T-cell (primary cell): ENCODE results near the gene DUSP10. TPM values are rescaled to one million over a fixed set of nuclear protein-coding genes. Genes with fewer than 3 reads are reported as not detected.

Experiments used
- ATAC-seq, 4 experiments: fragments of 200-7000 bp in 3 of 4; fragments of 150-1000 bp in 1 of 4; cut with Tn5 transposase; replicated peaks in 1 of 4; 1 replicate in 3 of 4; 2 replicates in 1 of 4; pipeline ENCODE4 v1.10.0; 2021; ENCODE audit warnings: moderate library complexity in 3 of 4, mild to moderate bottlenecking in 2 of 4, moderate number of reproducible peaks in 1 of 4
- CTCF ChIA-PET, 2 donors: fragments of 300-600 bp; sonication (Branson Sonifier 250); formaldehyde crosslinking; loops; one replicate each; lab custom pipeline; 2022; ENCODE audit warnings: antibody characterized with exemption in 2 of 2; lab: Charles Lee
- POLR2A ChIA-PET, 2 donors: fragments of 300-600 bp; sonication (Branson Sonifier 250); formaldehyde crosslinking; loops; one replicate each; lab custom pipeline; 2022; ENCODE audit warnings: antibody characterized with exemption in 2 of 2; lab: Charles Lee
- DNase-seq, 35 experiments: peaks; one replicate each; pipeline versions ENCODE4 v3.0.0 to v3.0.0-alpha.2; 2013 to 2023
- H3K27ac ChIP-seq: one replicate; pipeline ENCODE4 v1.5.1; 2013; ENCODE audit warnings: low read length
- H3K27me3 ChIP-seq, 2 experiments: replicated peaks in 1 of 2; 1 replicate in 1 of 2; 2 replicates in 1 of 2; pipeline versions ENCODE4 v1.6.1 to v1.7.0; 2013; ENCODE audit warnings: low read length in 1 of 2, mixed read lengths in 1 of 2; ENCODE audit not compliant: control insufficient read depth in 2 of 2, insufficient read depth in 2 of 2; ENCODE audit errors: extremely low read depth in 1 of 2
- H3K36me3 ChIP-seq, 2 donors: 1 replicate in 1 of 2; 2 replicates in 1 of 2; pipeline versions ENCODE4 v1.6.1 to v1.7.0; 2013; ENCODE audit warnings: low read length in 1 of 2; ENCODE audit not compliant: control insufficient read depth in 2 of 2, insufficient read depth in 1 of 2; ENCODE audit errors: extremely low read depth in 1 of 2
- H3K4me1 ChIP-seq, 2 experiments: 1 replicate in 1 of 2; 2 replicates in 1 of 2; pipeline versions ENCODE4 v1.6.1 to v1.7.0; 2013; ENCODE audit warnings: low read length in 2 of 2, mixed read lengths in 1 of 2; ENCODE audit not compliant: insufficient read depth in 2 of 2, control insufficient read depth in 1 of 2; ENCODE audit errors: extremely low read depth in 1 of 2
- H3K4me3 ChIP-seq, 2 donors: 1 replicate in 1 of 2; 2 replicates in 1 of 2; pipeline versions ENCODE4 v1.5.1 to v1.7.0; 2013; ENCODE audit warnings: mild to moderate bottlenecking in 2 of 2, low read length in 1 of 2, moderate library complexity in 1 of 2; ENCODE audit not compliant: control insufficient read depth in 1 of 2; ENCODE audit errors: extremely low read depth in 1 of 2
- H3K9me3 ChIP-seq: 2 replicates; pipeline ENCODE4 v1.7.0; 2013
- H3K27ac Mint-ChIP-seq, 2 donors: one replicate each; pipeline ENCODE4 v1.8.0; 2020 to 2021; ENCODE audit warnings: mild to moderate bottlenecking in 2 of 2, mixed read lengths in 2 of 2
- H3K27me3 Mint-ChIP-seq, 2 donors: one replicate each; pipeline ENCODE4 v1.8.0; 2021 to 2022; ENCODE audit warnings: mixed read lengths in 2 of 2
- H3K36me3 Mint-ChIP-seq: one replicate; pipeline ENCODE4 v1.8.0; 2021; ENCODE audit warnings: mixed read lengths
- H3K4me1 Mint-ChIP-seq, 3 donors: one replicate each; pipeline ENCODE4 v1.8.0; 2020 to 2022; ENCODE audit warnings: mixed read lengths in 3 of 3, mild to moderate bottlenecking in 1 of 3
- H3K4me3 Mint-ChIP-seq, 3 donors: one replicate each; pipeline ENCODE4 v1.8.0; 2020 to 2022; ENCODE audit warnings: mild to moderate bottlenecking in 3 of 3, mixed read lengths in 3 of 3, moderate library complexity in 3 of 3
- H3K9me3 Mint-ChIP-seq, 3 donors: one replicate each; pipeline ENCODE4 v1.8.0; 2020 to 2022; ENCODE audit warnings: mixed read lengths in 3 of 3
- WGBS: methylation state at CpG from one replicate; pipeline ENCODE4 v1.1.5; 2013; ENCODE audit warnings: missing lambda C conversion rate; ENCODE audit not compliant: insufficient coverage; 5-methylcytosine and 5-hydroxymethylcytosine counted together
- total RNA-seq, 35 experiments: library from RNA in 6 of 35; stranded (reverse) in 6 of 35; fragments of 120-200 nt in 1 of 35; gene quantifications; one replicate each; pipeline versions ENCODE4 v1.2.1 to v1.2.4 and lab custom pipeline; 2013 to 2026

DUSP10 gene
- total RNA-seq, 5 donors from 2014 or later (not counting 1 experiment from before 2014, with no cell fraction given): 5.2 to 64.2 (median 6.0) TPM

GRCh38 chr1:221706191-221706590 lies 35.7 kb downstream of the DUSP10 start:
- H3K4me1 Mint-ChIP-seq: peaks cover 26 to 47% (median 45%) of the 10 kb centered on the region in 3 donors
- no peaks in the 10 kb centered on the region for H3K9me3 ChIP-seq
- H3K9me3 Mint-ChIP-seq: no peaks in the 10 kb centered on the region
- H3K27ac ChIP-seq: no peak overlapping the region
- H3K27me3 ChIP-seq: no peaks in the 10 kb centered on the region
- no peaks in the 10 kb centered on the region for H3K27me3 Mint-ChIP-seq
- no peak overlapping the region for H3K4me3 Mint-ChIP-seq
- ChIA-PET CTCF (interaction anchor here in 1 of 2 donors (1.1 kb wide), 1 partner anchor 38 kb away, joined by 4 read pairs; no protein-coding TSS in a partner anchor), POLR2A (interaction anchor here in 1 of 2 donors (0.7 to 1.1 kb wide), 2 partner anchors 18 to 31 kb away, joined by 3 read pairs; no protein-coding TSS in a partner anchor)
- H3K36me3 Mint-ChIP-seq: peaks cover 48% of the 10 kb centered on the region
- no peak overlapping the region for H3K27ac Mint-ChIP-seq
- H3K4me1 ChIP-seq: peaks cover 14 to 23% of the 10 kb centered on the region in 2 experiments
- DNase-seq (no peak), ATAC-seq (no peak)
- WGBS: 100% methylated on average over 3 of the region's 12 CpGs
- peaks cover 5 to 32% of the 10 kb centered on the region in 2 donors for H3K36me3 ChIP-seq
- H3K4me3 ChIP-seq: no peak overlapping the region

GRCh38 chr1:221704306-221704705 lies 37.6 kb downstream of the DUSP10 start:
- Mint-ChIP-seq H3K9me3 (no peaks in the 10 kb centered on the region), H3K27me3 (no peaks in the 10 kb centered on the region)
- CTCF ChIA-PET: interaction anchor here in 1 of 2 donors (0.6 kb wide), 2 partner anchors 9 to 25 kb away, joined by 4 read pairs; no protein-coding TSS in a partner anchor

GRCh38 chr1:221701570-221702186 lies 40.2 kb downstream of the DUSP10 start:
- POLR2A ChIA-PET: interaction anchor here in 1 of 2 donors (0.8 kb wide), 1 partner anchor 41 kb away, joined by 5 read pairs; no protein-coding TSS in a partner anchor

More at GRCh38 chr1:221704306-221704705, 37.6 kb downstream of the DUSP10 start:
- no peaks in the 10 kb centered on the region for H3K9me3 ChIP-seq
- H3K4me3 ChIP-seq: no peak overlapping the region
- no peaks in the 10 kb centered on the region for H3K27me3 ChIP-seq
- Mint-ChIP-seq H3K4me3 (no peak overlapping the region), H3K4me1 (peaks cover 21 to 32% (median 29%) of the 10 kb centered on the region in 3 donors), H3K36me3 (peaks cover 44% of the 10 kb centered on the region), H3K27ac (no peak overlapping the region)
- H3K4me1 ChIP-seq: peaks cover 13 to 23% of the 10 kb centered on the region in 2 experiments
- no peak for DNase-seq
- POLR2A ChIA-PET: interaction anchor here in 1 of 2 donors (0.7 to 1.4 kb wide), 2 partner anchors 38 to 1008 kb away, joined by 4 to 7 read pairs; partner anchors contain the start of gene DUSP10
- peaks cover 5 to 32% of the 10 kb centered on the region in 2 donors for H3K36me3 ChIP-seq
- no peak overlapping the region for H3K27ac ChIP-seq
- ATAC-seq: no peak
- WGBS: no CpG with 5 or more reads among the region's 1 CpG

GRCh38 chr1:221700948-221701347 lies 40.9 kb downstream of the DUSP10 start:
- no peak for DNase-seq
- no CpG with 5 or more reads among the region's 2 CpGs for WGBS
- Mint-ChIP-seq H3K4me1 (peaks cover 8 to 16% (median 11%) of the 10 kb centered on the region in 3 donors), H3K9me3 (no peaks in the 10 kb centered on the region), H3K4me3 (no peak overlapping the region), H3K27ac (no peak overlapping the region), H3K36me3 (peaks cover 49% of the 10 kb centered on the region), H3K27me3 (no peaks in the 10 kb centered on the region)
- ChIA-PET CTCF (interaction anchor here in 1 of 2 donors (0.7 kb wide), 1 partner anchor 56 kb away, joined by 4 read pairs; no protein-coding TSS in a partner anchor), POLR2A (interaction anchor here in 1 of 2 donors (0.7 to 1.1 kb wide), 4 partner anchors 18 to 1395 kb away, joined by 4 to 6 read pairs (median 4); partner anchors contain the start of gene DUSP10)
- Histone ChIP-seq H3K27me3 (no peaks in the 10 kb centered on the region), H3K36me3 (peaks cover 5 to 31% of the 10 kb centered on the region in 2 donors), H3K9me3 (no peaks in the 10 kb centered on the region), H3K4me1 (peaks cover 0 to 7% of the 10 kb centered on the region in 2 experiments), H3K27ac (no peak overlapping the region), H3K4me3 (no peak overlapping the region)
- ATAC-seq: no peak

More at GRCh38 chr1:221701570-221702186, 40.2 kb downstream of the DUSP10 start:
- no peak overlapping the region for H3K27ac Mint-ChIP-seq
- no peak for ATAC-seq
- CTCF ChIA-PET: interaction anchor here in 1 of 2 donors (0.6 kb wide), 1 partner anchor 1440 kb away, joined by 3 read pairs; no protein-coding TSS in a partner anchor
- no peak overlapping the region for H3K27ac ChIP-seq
- peaks cover 5 to 32% of the 10 kb centered on the region in 2 donors for H3K36me3 ChIP-seq
- H3K4me3 ChIP-seq: no peak overlapping the region
- H3K4me3 Mint-ChIP-seq: no peak overlapping the region
- H3K9me3 Mint-ChIP-seq: no peaks in the 10 kb centered on the region
- no peaks in the 10 kb centered on the region for H3K9me3 ChIP-seq
- peaks cover 0 to 13% of the 10 kb centered on the region in 2 experiments for H3K4me1 ChIP-seq
- no CpG with 5 or more reads among the region's 1 CpG for WGBS
- H3K4me1 Mint-ChIP-seq: peaks cover 8 to 20% (median 16%) of the 10 kb centered on the region in 3 donors
- H3K27me3 Mint-ChIP-seq: no peaks in the 10 kb centered on the region
- H3K27me3 ChIP-seq: no peaks in the 10 kb centered on the region
- peaks cover 51% of the 10 kb centered on the region for H3K36me3 Mint-ChIP-seq
- DNase-seq: no peak

GRCh38 chr1:221700536-221700935 lies 41.4 kb downstream of the DUSP10 start:
- Histone ChIP-seq H3K4me1 (peaks cover 0 to 6% of the 10 kb centered on the region in 2 experiments), H3K9me3 (no peaks in the 10 kb centered on the region), H3K27me3 (no peaks in the 10 kb centered on the region), H3K36me3 (peaks cover 5 to 27% of the 10 kb centered on the region in 2 donors), H3K27ac (no peak overlapping the region), H3K4me3 (no peak overlapping the region)
- no peaks in the 10 kb centered on the region for H3K9me3 Mint-ChIP-seq
- DNase-seq (no peak), ATAC-seq (no peak)
- H3K27ac Mint-ChIP-seq: no peak overlapping the region
- CTCF ChIA-PET: interaction anchor here in 1 of 2 donors (0.7 kb wide), 1 partner anchor 55 kb away, joined by 4 read pairs; no protein-coding TSS in a partner anchor
- H3K36me3 Mint-ChIP-seq: peaks cover 44% of the 10 kb centered on the region
- POLR2A ChIA-PET: interaction anchor here in 1 of 2 donors (0.7 to 1.1 kb wide), 5 partner anchors 19 to 1395 kb away, joined by 3 to 6 read pairs (median 4); partner anchors contain the start of gene DUSP10
- H3K4me1 Mint-ChIP-seq: peaks cover 8 to 12% (median 11%) of the 10 kb centered on the region in 3 donors
- no CpG with 5 or more reads among the region's 1 CpG for WGBS
- no peaks in the 10 kb centered on the region for H3K27me3 Mint-ChIP-seq
- no peak overlapping the region for H3K4me3 Mint-ChIP-seq

GRCh38 chr1:221699978-221700519 lies 41.8 kb downstream of the DUSP10 start:
- Histone ChIP-seq H3K36me3 (peaks cover 5 to 24% of the 10 kb centered on the region in 2 donors), H3K4me3 (no peak overlapping the region), H3K27ac (no peak overlapping the region), H3K4me1 (peaks cover 0 to 6% of the 10 kb centered on the region in 2 experiments), H3K9me3 (no peaks in the 10 kb centered on the region), H3K27me3 (no peaks in the 10 kb centered on the region)
- ChIA-PET CTCF (no interaction called here), POLR2A (interaction anchor here in 1 of 2 donors (0.8 to 1.1 kb wide), 3 partner anchors 42 to 314 kb away, joined by 3 to 6 read pairs (median 4); partner anchors contain the start of gene DUSP10)
- H3K4me3 Mint-ChIP-seq: no peak overlapping the region
- peaks cover 41% of the 10 kb centered on the region for H3K36me3 Mint-ChIP-seq
- H3K27me3 Mint-ChIP-seq: no peaks in the 10 kb centered on the region
- ATAC-seq (no peak), DNase-seq (no peak)
- peaks cover 8 to 10% (median 9%) of the 10 kb centered on the region in 3 donors for H3K4me1 Mint-ChIP-seq
- H3K27ac Mint-ChIP-seq: no peak overlapping the region
- no peaks in the 10 kb centered on the region for H3K9me3 Mint-ChIP-seq
